ENCODE measurements around the gene CCNA2. TPM values are rescaled to one million over a fixed set of nuclear protein-coding genes. Genes with fewer than 3 reads are reported as not detected.

CCNA2 gene
- total and polyA plus RNA-seq, 2 experiments from 2014 or later: 15.1 to 21.6 TPM

GRCh38 chr4:121769341-121769740 lies 54.3 kb downstream of the CCNA2 start:
- H3K4me1 ChIP-seq (ENCODE audit: insufficient read depth): no peaks in the 10 kb centered on the region
- TF ChIP-seq, protein P1, sequence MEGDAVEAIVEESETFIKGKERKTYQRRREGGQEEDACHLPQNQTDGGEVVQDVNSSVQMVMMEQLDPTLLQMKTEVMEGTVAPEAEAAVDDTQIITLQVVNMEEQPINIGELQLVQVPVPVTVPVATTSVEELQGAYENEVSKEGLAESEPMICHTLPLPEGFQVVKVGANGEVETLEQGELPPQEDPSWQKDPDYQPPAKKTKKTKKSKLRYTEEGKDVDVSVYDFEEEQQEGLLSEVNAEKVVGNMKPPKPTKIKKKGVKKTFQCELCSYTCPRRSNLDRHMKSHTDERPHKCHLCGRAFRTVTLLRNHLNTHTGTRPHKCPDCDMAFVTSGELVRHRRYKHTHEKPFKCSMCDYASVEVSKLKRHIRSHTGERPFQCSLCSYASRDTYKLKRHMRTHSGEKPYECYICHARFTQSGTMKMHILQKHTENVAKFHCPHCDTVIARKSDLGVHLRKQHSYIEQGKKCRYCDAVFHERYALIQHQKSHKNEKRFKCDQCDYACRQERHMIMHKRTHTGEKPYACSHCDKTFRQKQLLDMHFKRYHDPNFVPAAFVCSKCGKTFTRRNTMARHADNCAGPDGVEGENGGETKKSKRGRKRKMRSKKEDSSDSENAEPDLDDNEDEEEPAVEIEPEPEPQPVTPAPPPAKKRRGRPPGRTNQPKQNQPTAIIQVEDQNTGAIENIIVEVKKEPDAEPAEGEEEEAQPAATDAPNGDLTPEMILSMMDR (IDR thresholded peaks at IDR 0.05; ENCODE audit: poor library complexity): no peak
- TF ChIP-seq EZH2phosphoT487 (IDR thresholded peaks at IDR 0.05; ENCODE audit: low read depth, severe bottlenecking, unreplicated experiment) (no peak), EZH2 (IDR thresholded peaks at IDR 0.05; ENCODE audit: borderline replicate concordance) (no peak)
- no peaks in the 10 kb centered on the region for H3K79me2 ChIP-seq
- no peaks in the 10 kb centered on the region for H3K36me3 ChIP-seq (replicated peaks; ENCODE audit: insufficient read depth, low read depth)
- DNase-seq (ENCODE audit: low spot score): no peak
- no peak overlapping the region for H3K4me3 ChIP-seq
- no peaks in the 10 kb centered on the region for H4K20me1 ChIP-seq (ENCODE audit: insufficient read depth, poor library complexity, severe bottlenecking)
- no peak overlapping the region for H3K27ac ChIP-seq
- H3K9me3 ChIP-seq (ENCODE audit: low read depth): no peaks in the 10 kb centered on the region
- H3K27me3 ChIP-seq: peaks cover 71% of the 10 kb centered on the region
- no peaks in the 10 kb centered on the region for H3K9me2 ChIP-seq (replicated peaks; ENCODE audit: insufficient read depth)
- no peak overlapping the region for H3K4me2 ChIP-seq
- no peak overlapping the region for H2AFZ ChIP-seq
- 94% methylated on average over 2 of the region's 2 CpGs for WGBS (ENCODE audit: low lambda C conversion rate, missing lambda C conversion rate)

- Histone ChIP-seq H3K9me2 (replicated peaks; ENCODE audit: insufficient read depth) (no peaks in the 10 kb centered on the region), H3K9me3 (ENCODE audit: low read depth) (no peaks in the 10 kb centered on the region), H4K20me1 (ENCODE audit: insufficient read depth, poor library complexity, severe bottlenecking) (no peaks in the 10 kb centered on the region), H3K27ac (no peak overlapping the region), H3K4me3 (no peak overlapping the region), H3K36me3 (replicated peaks; ENCODE audit: insufficient read depth, low read depth) (no peaks in the 10 kb centered on the region), H3K27me3 (peaks cover 88% of the 10 kb centered on the region), H3K4me1 (ENCODE audit: insufficient read depth) (no peaks in the 10 kb centered on the region), H3K4me2 (no peak overlapping the region), H2AFZ (no peak overlapping the region), H3K79me2 (no peaks in the 10 kb centered on the region)
- no peak for DNase-seq (ENCODE audit: low spot score)
- no peak for TF ChIP-seq EZH2 (IDR thresholded peaks at IDR 0.05; ENCODE audit: borderline replicate concordance)
- TF ChIP-seq, protein P1 (IDR thresholded peaks at IDR 0.05; ENCODE audit: poor library complexity): no peak
- TF ChIP-seq EZH2phosphoT487 (IDR thresholded peaks at IDR 0.05; ENCODE audit: low read depth, severe bottlenecking, unreplicated experiment): no peak
- WGBS (ENCODE audit: low lambda C conversion rate, missing lambda C conversion rate): 84% methylated on average over 4 of the region's 4 CpGs
These were observed 56.5 kb downstream of the CCNA2 start for GRCh38 chr4:121767166-121767565.

Other genes with a start within 250 kb of the CCNA2 start
- 505 and 508 TPM in 2 replicates for gene ANXA5, start 126.9 kb downstream of the CCNA2 start, total RNA-seq
- 692 and 718 TPM in 2 replicates for gene ANXA5, start 126.9 kb downstream of the CCNA2 start, polyA plus RNA-seq
- 0.08 TPM in 1 of 2 replicates, not detected in the other for gene SMIM43, start 58.7 kb downstream of the CCNA2 start, total RNA-seq
- 0.95 TPM in 1 of 2 replicates, not detected in the other for gene SMIM43, start 58.7 kb downstream of the CCNA2 start, polyA plus RNA-seq
- 20.1 and 23.1 TPM in 2 replicates for gene EXOSC9, start 22.6 kb downstream of the CCNA2 start, total RNA-seq
- 14.4 and 15.4 TPM in 2 replicates for gene EXOSC9, start 22.6 kb downstream of the CCNA2 start, polyA plus RNA-seq
- gene BBS7, start 46.6 kb upstream of the CCNA2 start, total RNA-seq: 9.5 and 12.4 TPM in 2 replicates
- gene BBS7, start 46.6 kb upstream of the CCNA2 start, polyA plus RNA-seq: 11.9 and 12.1 TPM in 2 replicates
- 2.2 and 2.8 TPM in 2 replicates for gene TRPC3, start 128.2 kb upstream of the CCNA2 start, total RNA-seq
- gene TRPC3, start 128.2 kb upstream of the CCNA2 start, polyA plus RNA-seq: 1.9 and 2.7 TPM in 2 replicates

Measured in hepatocyte (in vitro differentiated cells).